Right atrium auricular region (tissue), 2 donors: ENCODE results near the gene CRTAC1. TPM values are rescaled to one million over a fixed set of nuclear protein-coding genes. Genes with fewer than 3 reads are reported as not detected.
"Not testable (repeated sequence)": the region's sequence is repeated elsewhere in the genome, so short reads cannot be mapped to it uniquely, and the experiment has no call there.

ENCODE experiments used
- DNase-seq: peaks from one replicate; pipeline ENCODE4 v3.0.0-alpha.2; 2019; ENCODE audit warnings: low spot score
- H3K27ac ChIP-seq, 2 donors: fragments of 200-600 bp; sonication (generic); 1 replicate in 1 of 2; 2 replicates in 1 of 2; pipeline ENCODE4 v1.5.1; 2016 to 2019
- H3K27me3 ChIP-seq, 2 donors: fragments of 200-600 bp; sonication (generic); one replicate each; pipeline versions ENCODE4 v1.5.1 to v1.6.0; 2017 to 2019
- H3K36me3 ChIP-seq: fragments of 200-600 bp; sonication (generic); one replicate; pipeline ENCODE4 v1.5.1; 2016
- H3K4me1 ChIP-seq, 2 donors: fragments of 200-600 bp; sonication (generic); one replicate each; pipeline versions ENCODE4 v1.5.1 to v1.6.0; 2017 to 2019
- H3K4me3 ChIP-seq, 2 donors: fragments of 200-600 bp; sonication (generic); 1 replicate in 1 of 2; 2 replicates in 1 of 2; pipeline ENCODE4 v1.5.1; 2017 to 2019; ENCODE audit warnings: mild to moderate bottlenecking in 1 of 2, moderate library complexity in 1 of 2
- H3K9me3 ChIP-seq, 2 donors: fragments of 200-600 bp; sonication (generic); one replicate each; pipeline ENCODE4 v1.5.1; 2019
- total RNA-seq, 2 donors: library from RNA; depleted of rRNA; stranded (reverse); fragments of >200 nt; gene quantifications; one replicate each; pipeline ENCODE4 v1.1.0, GENCODE V29; 2016
- TF ChIP-seq, protein P1 (sequence below), 2 donors: fragments of 200-600 bp; sonication (generic); IDR thresholded peaks; one replicate each; pipeline ENCODE4 v1.5.1; 2019; ENCODE audit warnings: antibody characterized with exemption in 2 of 2

Gene CRTAC1
- total RNA-seq, 2 donors from 2014 or later, result 3.5 to 5.6 TPM

DNA sequence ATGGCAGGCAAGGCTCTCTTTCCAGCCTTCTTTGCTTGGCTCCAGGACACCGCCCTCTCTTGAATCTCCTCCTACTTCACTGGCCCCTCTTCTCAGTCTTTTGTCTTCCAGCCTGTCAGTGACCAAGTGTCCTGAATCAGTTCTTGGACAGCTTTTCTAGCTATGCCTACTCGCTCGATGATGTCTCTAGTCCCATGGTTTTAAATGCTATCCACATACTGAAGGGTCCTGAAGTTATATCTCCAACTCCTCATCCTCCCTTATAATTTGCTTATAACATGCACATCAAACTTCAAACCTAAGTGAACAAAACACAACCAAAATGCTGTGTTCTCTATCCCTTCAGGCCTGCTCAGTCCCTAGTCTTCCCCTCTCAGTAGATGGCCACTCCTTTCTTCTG lies 185.7 kb downstream of the CRTAC1 start:
- Histone ChIP-seq H3K4me3 (no peak overlapping the region), H3K27ac (no peak overlapping the region), H3K4me1 (peaks cover 0 to 27% of the 10 kb centered on the region in 2 donors), H3K9me3 (no peaks in the 10 kb centered on the region), H3K36me3 (no peaks in the 10 kb centered on the region), H3K27me3 (no peaks in the 10 kb centered on the region)
- TF ChIP-seq, protein P1, sequence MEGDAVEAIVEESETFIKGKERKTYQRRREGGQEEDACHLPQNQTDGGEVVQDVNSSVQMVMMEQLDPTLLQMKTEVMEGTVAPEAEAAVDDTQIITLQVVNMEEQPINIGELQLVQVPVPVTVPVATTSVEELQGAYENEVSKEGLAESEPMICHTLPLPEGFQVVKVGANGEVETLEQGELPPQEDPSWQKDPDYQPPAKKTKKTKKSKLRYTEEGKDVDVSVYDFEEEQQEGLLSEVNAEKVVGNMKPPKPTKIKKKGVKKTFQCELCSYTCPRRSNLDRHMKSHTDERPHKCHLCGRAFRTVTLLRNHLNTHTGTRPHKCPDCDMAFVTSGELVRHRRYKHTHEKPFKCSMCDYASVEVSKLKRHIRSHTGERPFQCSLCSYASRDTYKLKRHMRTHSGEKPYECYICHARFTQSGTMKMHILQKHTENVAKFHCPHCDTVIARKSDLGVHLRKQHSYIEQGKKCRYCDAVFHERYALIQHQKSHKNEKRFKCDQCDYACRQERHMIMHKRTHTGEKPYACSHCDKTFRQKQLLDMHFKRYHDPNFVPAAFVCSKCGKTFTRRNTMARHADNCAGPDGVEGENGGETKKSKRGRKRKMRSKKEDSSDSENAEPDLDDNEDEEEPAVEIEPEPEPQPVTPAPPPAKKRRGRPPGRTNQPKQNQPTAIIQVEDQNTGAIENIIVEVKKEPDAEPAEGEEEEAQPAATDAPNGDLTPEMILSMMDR (IDR thresholded peaks at IDR 0.05), result no peak
- DNase-seq, result no peak

DNA sequence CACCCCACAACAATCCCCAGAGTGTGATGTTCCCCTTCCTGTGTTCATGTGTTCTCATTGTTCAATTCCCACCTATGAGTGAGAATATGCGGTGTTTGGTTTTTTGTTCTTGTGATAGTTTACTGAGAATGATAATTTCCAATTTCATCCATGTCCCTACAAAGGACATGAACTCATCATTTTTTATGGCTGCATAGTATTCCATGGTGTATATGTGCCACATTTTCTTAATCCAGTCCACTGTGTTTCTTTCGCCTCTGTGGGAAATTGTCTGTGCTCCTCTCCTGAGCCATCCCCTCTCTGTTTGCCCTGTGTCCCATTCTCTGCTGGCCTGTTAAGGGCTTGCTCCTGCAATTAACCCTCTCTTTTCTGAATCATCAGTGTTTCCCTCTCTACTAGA lies 186.4 kb downstream of the CRTAC1 start:
- not testable (repeated sequence) for H3K27me3 ChIP-seq, H3K27ac ChIP-seq, H3K9me3 ChIP-seq, DNase-seq, H3K4me3 ChIP-seq, H3K36me3 ChIP-seq
- H3K4me1 ChIP-seq, result peaks cover 0 to 23% of the 10 kb centered on the region in 2 donors

DNA sequence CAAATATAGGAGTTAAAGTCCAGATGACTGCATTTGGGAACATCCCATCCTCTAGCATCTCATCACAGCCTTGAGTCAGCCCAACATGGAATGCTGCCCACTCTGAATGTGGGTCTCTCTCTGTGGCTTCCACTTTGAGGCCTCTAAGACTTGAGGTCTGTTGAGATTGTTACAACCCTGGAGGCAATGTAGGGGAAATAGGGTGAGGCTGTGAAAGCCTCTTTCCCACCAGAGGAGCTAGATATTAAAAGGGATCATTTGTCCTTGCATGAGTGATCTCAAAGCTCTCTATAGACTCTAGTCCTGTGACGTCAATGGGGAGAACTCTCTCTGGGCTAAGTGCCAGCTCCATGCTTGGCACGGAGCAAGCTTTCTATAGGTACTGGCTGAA lies 187.1 kb downstream of the CRTAC1 start:
- TF ChIP-seq, protein P1 (IDR thresholded peaks at IDR 0.05), result no peak
- H3K4me1 ChIP-seq, result peaks cover 0 to 23% of the 10 kb centered on the region in 2 donors
- no peak overlapping the region for H3K4me3 ChIP-seq
- H3K27me3 ChIP-seq, result no peaks in the 10 kb centered on the region
- no peaks in the 10 kb centered on the region for H3K9me3 ChIP-seq
- no peak for DNase-seq
- H3K36me3 ChIP-seq, result no peaks in the 10 kb centered on the region
- no peak overlapping the region for H3K27ac ChIP-seq

DNA sequence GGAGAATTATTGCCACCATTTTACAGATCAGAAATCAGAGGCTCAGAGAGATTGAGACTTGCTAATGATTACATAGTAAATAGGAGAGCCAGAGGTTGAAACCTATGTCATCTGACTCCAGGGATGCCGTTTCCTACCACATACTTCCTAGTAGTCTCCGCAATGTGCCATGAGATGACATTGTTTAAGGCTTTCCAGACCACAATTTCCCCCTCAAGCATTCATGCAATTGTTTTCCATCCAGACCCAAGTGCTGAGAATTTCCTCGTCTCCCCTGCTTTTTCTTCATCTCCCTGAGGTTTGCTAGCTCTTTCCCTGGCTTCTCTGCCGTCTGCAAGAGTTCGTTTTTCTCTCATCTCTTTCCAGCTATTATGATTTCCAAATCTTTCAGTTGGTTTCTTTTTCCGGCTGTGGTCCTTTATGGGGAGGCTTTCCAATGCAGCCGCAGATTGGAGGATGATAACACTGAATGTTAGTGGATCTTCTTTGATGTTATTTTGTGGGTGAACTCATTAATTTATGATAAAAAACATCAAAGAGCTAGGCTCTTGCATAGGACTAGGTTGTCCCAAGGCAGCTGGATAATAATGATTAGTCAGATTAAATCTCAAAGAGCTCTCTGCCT lies 187.7 kb downstream of the CRTAC1 start:
- DNase-seq, result no peak
- Histone ChIP-seq H3K4me3 (no peak overlapping the region), H3K9me3 (no peaks in the 10 kb centered on the region), H3K4me1 (peaks cover 0 to 23% of the 10 kb centered on the region in 2 donors), H3K27ac (no peak overlapping the region), H3K36me3 (no peaks in the 10 kb centered on the region), H3K27me3 (no peaks in the 10 kb centered on the region)
- TF ChIP-seq, protein P1 (IDR thresholded peaks at IDR 0.05), result no peak

DNA sequence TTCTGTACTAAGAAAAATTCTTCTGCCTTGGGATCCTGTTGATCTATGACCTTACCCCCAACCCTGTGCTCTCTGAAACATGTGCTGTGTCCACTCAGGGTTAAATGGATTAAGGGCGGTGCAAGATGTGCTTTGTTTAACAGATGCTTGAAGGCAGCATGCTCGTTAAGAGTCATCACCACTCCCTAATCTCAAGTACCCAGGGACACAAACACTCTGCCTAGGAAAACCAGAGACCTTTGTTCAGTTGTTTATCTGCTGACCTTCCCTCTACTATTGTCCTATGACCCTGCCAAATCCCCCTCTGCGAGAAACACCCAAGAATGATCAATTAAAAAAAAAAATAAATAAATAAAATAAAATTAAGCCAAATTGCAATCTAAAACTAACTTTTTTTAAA lies 188.3 kb downstream of the CRTAC1 start:
- not testable (repeated sequence) for H3K4me3 ChIP-seq, DNase-seq, H3K27ac ChIP-seq, H3K27me3 ChIP-seq, H3K36me3 ChIP-seq, H3K9me3 ChIP-seq
- H3K4me1 ChIP-seq, result peaks cover 0 to 23% of the 10 kb centered on the region in 2 donors

DNA sequence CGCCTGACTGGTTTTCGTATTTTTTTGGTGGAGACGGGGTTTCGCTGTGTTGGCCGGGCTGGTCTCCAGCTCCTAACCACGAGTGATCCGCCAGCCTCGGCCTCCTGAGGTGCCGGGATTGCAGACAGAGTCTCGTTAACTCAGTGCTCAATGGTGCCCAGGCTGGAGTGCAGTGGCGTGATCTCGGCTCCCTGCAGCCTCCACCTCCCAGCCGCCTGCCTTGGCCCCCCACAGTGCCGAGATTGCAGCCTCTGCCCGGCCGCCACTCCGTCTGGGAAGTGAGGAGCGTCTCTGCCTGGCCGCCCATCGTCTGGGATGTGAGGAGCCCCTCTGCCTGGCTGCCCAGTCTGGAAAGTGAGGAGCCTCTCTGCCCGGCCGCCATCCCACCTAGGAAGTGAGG lies 189.3 kb downstream of the CRTAC1 start:
- H3K4me1 ChIP-seq, result peaks cover 0 to 23% of the 10 kb centered on the region in 2 donors
- peak overlapping the region in 1 of 2 donors; percentile 75 for H3K27ac ChIP-seq
- H3K27me3 ChIP-seq, H3K9me3 ChIP-seq, DNase-seq, H3K4me3 ChIP-seq, H3K36me3 ChIP-seq: not testable (repeated sequence)

DNA sequence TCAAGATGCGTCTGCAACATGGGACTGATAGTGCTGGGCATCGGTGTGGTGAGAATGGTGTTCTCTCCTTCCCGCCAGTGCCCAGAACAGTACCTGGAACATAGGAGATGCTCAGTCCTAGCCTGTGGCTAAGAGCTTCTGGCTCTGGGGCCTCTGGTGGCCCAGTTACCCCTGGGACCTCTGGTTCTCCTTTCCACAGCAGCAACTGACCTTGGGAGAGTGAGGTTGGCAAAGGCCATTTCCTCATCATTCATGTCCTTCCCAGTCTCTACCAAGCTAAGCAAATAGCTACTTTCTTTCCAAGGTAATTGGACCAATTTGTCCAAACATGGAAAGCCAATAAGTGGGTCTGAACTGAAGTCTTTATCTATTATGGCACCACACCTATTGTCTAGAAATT lies 192.3 kb downstream of the CRTAC1 start:
- Histone ChIP-seq H3K27me3 (no peaks in the 10 kb centered on the region), H3K4me3 (no peak overlapping the region), H3K4me1 (peaks cover 0 to 21% of the 10 kb centered on the region in 2 donors), H3K36me3 (no peaks in the 10 kb centered on the region), H3K27ac (no peak overlapping the region), H3K9me3 (no peaks in the 10 kb centered on the region)
- DNase-seq, result no peak
- TF ChIP-seq, protein P1 (IDR thresholded peaks at IDR 0.05), result no peak
